ENCODE data around the gene AGBL4.
"Not testable (repeated sequence)": the region's sequence is repeated elsewhere in the genome, so short reads cannot be mapped to it uniquely, and the experiment has no call there.

Gene AGBL4

DNA sequence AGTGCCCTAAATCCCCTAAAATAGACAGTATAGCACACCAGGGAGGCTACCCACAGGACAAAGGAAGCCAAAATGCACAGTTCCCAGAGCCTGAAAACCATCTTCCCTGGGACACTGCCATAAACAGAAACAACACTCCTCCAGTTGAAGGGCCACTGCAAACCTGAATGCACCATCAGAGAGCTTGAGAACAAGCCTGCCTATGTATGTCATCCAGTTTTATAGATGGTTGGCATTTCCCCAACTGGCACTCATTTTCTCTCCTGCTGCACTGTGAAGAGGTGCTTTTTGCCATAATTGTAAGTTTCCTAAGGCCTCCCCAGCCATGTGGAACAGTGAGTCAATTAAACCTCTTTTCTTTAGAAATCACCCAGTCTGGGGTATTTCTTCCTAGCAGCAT is 169.0 kb downstream of the AGBL4 start:
- H3K4me3 ChIP-seq (ENCODE audit: low read depth, low read length) = no peak overlapping the region
- no peak for DNase-seq (ENCODE audit: low read depth, low spot score)
- in situ Hi-C loops (cut with HindIII; ENCODE audit: low sequenced_read_pairs) = no loop called here
- TF ChIP-seq, protein P1, sequence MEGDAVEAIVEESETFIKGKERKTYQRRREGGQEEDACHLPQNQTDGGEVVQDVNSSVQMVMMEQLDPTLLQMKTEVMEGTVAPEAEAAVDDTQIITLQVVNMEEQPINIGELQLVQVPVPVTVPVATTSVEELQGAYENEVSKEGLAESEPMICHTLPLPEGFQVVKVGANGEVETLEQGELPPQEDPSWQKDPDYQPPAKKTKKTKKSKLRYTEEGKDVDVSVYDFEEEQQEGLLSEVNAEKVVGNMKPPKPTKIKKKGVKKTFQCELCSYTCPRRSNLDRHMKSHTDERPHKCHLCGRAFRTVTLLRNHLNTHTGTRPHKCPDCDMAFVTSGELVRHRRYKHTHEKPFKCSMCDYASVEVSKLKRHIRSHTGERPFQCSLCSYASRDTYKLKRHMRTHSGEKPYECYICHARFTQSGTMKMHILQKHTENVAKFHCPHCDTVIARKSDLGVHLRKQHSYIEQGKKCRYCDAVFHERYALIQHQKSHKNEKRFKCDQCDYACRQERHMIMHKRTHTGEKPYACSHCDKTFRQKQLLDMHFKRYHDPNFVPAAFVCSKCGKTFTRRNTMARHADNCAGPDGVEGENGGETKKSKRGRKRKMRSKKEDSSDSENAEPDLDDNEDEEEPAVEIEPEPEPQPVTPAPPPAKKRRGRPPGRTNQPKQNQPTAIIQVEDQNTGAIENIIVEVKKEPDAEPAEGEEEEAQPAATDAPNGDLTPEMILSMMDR (IDR thresholded peaks at IDR 0.05; ENCODE audit: low read depth, low read length) = no peak

DNA sequence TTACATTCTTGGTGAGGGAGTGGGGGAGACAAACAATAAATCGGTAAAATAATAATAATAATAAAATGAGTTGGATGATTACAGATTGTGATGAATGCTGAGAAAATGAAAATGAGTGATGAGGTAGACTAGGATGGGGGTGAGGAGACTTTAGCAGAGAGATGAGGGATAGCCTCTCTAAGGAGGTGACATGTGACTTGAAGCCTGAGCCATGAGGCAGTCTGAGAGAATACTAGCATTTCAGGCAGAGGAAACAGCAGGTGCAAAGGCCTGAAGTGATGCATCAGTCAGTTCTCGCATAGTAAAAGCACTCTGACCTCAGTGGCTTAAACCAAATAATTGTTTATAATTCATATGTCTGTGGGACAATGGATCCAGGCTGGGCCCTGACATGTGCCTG is 181.2 kb downstream of the AGBL4 start:
- TF ChIP-seq, protein P1 (IDR thresholded peaks at IDR 0.05; ENCODE audit: low read depth, low read length) = no peak
- in situ Hi-C loops (cut with HindIII; ENCODE audit: low sequenced_read_pairs) = no loop called here
- no peak for DNase-seq (ENCODE audit: low read depth, low spot score)
- no peak overlapping the region for H3K4me3 ChIP-seq (ENCODE audit: low read depth, low read length)

DNA sequence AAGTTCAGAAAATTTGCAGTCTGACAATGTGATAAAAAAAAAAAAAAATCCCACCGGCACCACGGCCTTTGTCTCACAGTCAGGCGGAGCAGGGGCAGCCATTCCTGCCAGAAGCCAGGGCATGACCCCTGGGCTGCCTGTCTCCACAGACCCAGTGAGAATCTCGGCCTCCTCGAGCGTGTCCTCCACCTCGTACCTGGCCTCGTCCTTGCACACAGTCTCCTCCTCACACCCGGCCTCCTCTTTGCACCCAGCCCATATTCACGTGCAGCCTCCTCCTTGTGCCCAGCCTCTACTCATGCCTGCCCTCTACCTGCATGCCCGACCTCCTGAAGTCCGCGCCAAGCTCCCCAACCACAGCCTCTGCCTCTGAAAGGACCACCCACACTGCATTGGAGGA is 182.0 kb downstream of the AGBL4 start:
- DNase-seq (ENCODE audit: low read depth, low spot score) = no peak
- H3K4me3 ChIP-seq (ENCODE audit: low read depth, low read length) = no peak overlapping the region
- TF ChIP-seq, protein P1 (IDR thresholded peaks at IDR 0.05; ENCODE audit: low read depth, low read length) = no peak
- in situ Hi-C loops (cut with HindIII; ENCODE audit: low sequenced_read_pairs) = no loop called here

DNA sequence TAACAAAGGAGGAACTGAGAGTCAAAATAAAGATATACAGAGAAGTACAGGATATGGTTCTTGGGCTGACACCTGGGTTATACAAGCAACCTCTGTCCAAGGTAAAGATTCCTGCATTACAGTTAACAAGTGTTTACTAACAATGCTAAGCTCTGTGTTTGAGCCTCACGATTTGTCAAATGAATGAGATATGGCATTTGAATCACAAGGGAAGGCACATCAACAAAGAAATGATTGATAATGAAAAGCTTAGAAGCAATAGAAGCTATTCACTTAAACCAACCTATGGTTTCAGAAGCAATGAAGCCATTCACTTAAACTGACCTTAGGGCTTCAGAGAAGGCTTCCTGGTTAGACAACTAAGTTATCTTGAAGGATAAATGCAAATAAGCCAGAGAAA is 199.5 kb downstream of the AGBL4 start:
- no peak overlapping the region for H3K4me3 ChIP-seq (ENCODE audit: low read depth, low read length)
- TF ChIP-seq, protein P1 (IDR thresholded peaks at IDR 0.05; ENCODE audit: low read depth, low read length) = no peak
- DNase-seq (ENCODE audit: low read depth, low spot score) = no peak
- in situ Hi-C loops (cut with HindIII; ENCODE audit: low sequenced_read_pairs) = no loop called here

DNA sequence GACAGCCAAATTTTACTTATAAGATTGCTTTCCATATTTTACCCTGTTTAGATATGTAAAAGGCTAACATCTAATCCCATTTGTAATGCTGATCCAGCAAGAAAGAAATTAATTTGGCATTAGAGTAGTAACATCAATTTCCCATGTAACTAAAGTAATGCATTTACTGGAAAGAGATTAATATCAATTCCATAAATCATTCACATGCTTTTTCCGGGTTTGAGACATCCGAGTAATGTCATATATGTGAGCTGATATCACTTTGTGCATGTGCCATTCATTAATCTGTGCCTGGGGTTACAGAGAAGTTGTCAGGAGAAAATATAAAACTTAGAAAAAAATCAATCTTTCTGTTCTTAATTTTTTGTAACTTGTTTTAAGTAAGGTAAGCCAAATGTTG is 206.1 kb downstream of the AGBL4 start:
- TF ChIP-seq, protein P1 (IDR thresholded peaks at IDR 0.05; ENCODE audit: low read depth, low read length) = no peak
- in situ Hi-C loops (cut with HindIII; ENCODE audit: low sequenced_read_pairs) = no loop called here
- H3K4me3 ChIP-seq (ENCODE audit: low read depth, low read length) = no peak overlapping the region

DNA sequence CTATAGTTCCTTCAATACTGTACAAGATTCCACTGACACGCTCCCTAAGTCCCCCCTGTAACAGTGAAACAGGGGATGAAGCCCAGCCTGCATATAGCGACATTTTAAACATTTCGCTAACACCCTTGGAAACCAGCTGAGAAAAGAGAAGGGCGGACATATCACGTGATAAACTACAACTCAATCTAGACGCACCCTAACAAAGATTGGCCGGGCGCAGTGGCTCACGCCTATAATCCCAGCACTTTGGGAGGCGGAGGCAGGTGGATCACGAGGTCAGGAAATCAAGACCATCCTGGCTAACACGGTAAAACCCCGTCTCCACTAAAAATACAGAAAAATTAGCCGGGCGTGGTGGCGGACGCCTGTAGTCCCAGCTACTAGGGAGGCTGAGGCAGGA is 236.7 kb downstream of the AGBL4 start:
- DNase-seq (ENCODE audit: low read depth, low spot score); H3K4me3 ChIP-seq (ENCODE audit: low read depth, low read length); in situ Hi-C loops (cut with HindIII; ENCODE audit: low sequenced_read_pairs): not testable (repeated sequence)

More for the DNA sequence above, 206.1 kb downstream of the AGBL4 start:
- no peak for DNase-seq (ENCODE audit: low read depth, low spot score)

DNA sequence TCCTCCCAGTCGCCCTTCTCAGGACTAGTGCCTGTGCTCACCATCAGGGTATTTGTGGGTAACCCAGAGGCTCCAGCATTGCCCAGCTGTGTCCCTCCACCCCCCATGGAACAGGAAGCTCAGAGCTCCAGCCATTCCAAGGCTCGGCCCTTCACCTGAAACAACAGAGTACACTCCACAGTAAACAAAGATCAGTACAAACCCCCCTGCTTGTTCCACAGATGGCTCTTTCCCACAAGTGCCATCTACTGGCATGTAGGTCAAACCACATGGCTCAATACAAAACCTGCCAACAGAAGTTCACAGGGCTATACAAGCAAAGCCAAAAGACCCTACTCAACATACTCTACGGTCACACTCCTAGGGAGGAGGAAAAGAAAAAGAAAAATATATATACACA is 258.7 kb downstream of the AGBL4 start:
- TF ChIP-seq, protein P1 (IDR thresholded peaks at IDR 0.05; ENCODE audit: low read depth, low read length) = no peak
- no peak overlapping the region for H3K4me3 ChIP-seq (ENCODE audit: low read depth, low read length)
- in situ Hi-C loops (cut with HindIII; ENCODE audit: low sequenced_read_pairs) = no loop called here
- no peak for DNase-seq (ENCODE audit: low read depth, low spot score)

DNA sequence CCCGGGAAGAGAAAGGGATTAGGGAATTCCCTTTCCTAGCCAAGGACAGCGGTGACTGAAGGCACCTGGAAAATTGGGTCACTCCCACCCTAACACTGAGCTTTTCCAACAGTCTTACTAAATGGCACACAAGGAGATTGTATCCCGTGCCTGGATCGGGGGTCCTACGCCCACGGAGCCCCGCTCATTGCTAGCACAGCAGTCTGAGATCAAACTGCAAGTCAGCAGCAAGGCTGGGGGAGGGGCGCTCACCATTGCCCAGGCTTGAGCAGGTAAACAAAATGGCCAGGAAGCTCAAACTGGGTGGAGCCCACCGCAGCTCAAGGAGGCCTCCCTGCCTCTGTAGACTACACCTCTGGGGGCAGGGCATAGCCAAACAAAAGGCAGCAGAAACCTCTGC is 285.6 kb downstream of the AGBL4 start:
- DNase-seq (ENCODE audit: low read depth, low spot score); in situ Hi-C loops (cut with HindIII; ENCODE audit: low sequenced_read_pairs); H3K4me3 ChIP-seq (ENCODE audit: low read depth, low read length): not testable (repeated sequence)
